Stimulated activated CD8-positive, alpha-beta memory T cell treated with anti-CD3 and anti-CD28 coated beads, Interleukin-7, amount 100 ng/mL, for 48 hours (primary cell): ENCODE measurements around the gene NR2C2.

Experiments
- DNase-seq, 2 donors: peaks; one replicate each; pipeline ENCODE4 v3.0.0-alpha.2; 2020; ENCODE audit warnings: low read depth in 1 of 2; ENCODE audit errors: extremely low read depth in 1 of 2

The NR2C2 gene

DNA sequence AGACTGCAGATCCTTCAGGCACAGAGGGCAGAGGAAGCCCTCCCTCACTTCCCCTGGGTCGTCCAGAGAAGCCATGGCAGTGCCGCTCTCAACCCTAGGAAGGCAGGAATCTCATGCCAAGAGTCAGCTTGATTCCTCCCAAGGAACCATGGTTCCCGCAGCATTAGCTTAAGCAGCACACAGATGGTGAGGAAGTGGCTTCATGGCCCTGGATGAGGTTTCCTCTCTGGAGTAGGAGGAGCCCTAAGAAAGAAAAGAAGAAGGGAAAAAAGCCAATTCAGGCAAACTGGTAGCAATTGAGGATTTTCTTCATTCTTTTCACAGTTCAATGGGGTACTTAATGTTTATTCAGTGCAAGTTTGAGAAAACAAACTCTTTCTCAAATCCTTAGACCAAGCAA lies 148.7 kb downstream of the NR2C2 start:
- no peak for DNase-seq

GRCh38 chr3:15097891-15098290 lies 150.5 kb downstream of the NR2C2 start:
- peak in 1 of 2 donors; percentile 26 for DNase-seq
